Measurements from ENCODE around the gene CTNND1. TPM values are rescaled to one million over a fixed set of nuclear protein-coding genes. Genes with fewer than 3 reads are reported as not detected.

Gene CTNND1
- total RNA-seq, 1 donor from 2014 or later = 268 TPM

- DNase-seq (ENCODE audit: extremely low read depth, low read depth, low spot score) = peak; percentile 12
These were observed 81.3 kb downstream of the CTNND1 start for GRCh38 chr11:57842873-57843272.

GRCh38 chr11:57867966-57868365 is 106.4 kb downstream of the CTNND1 start:
- DNase-seq (ENCODE audit: extremely low read depth, low read depth, low spot score) = no peak

- DNase-seq (ENCODE audit: extremely low read depth, low read depth, low spot score) = no peak
These were observed 106.9 kb downstream of the CTNND1 start for GRCh38 chr11:57868491-57868890.

Other genes starting within 250 kb of the CTNND1 start
- gene SLC43A1, start 246.1 kb upstream of the CTNND1 start, total RNA-seq = 10.5 and 15.9 TPM in 2 replicates
- gene TIMM10, start 231.0 kb upstream of the CTNND1 start, total RNA-seq = 31.9 and 35.0 TPM in 2 replicates
- gene SMTNL1, start 224.2 kb upstream of the CTNND1 start, total RNA-seq = not detected in 2 replicates
- 74.1 and 87.1 TPM in 2 replicates for gene UBE2L6, start 194.1 kb upstream of the CTNND1 start, total RNA-seq
- gene SERPING1, start 164.1 kb upstream of the CTNND1 start, total RNA-seq = 0.53 and 1.5 TPM in 2 replicates
- 0.24 and 0.41 TPM in 2 replicates for gene YPEL4, start 111.9 kb upstream of the CTNND1 start, total RNA-seq
- gene CLP1, start 104.0 kb upstream of the CTNND1 start, total RNA-seq = 13.3 and 18.0 TPM in 2 replicates
- gene ZDHHC5, start 93.7 kb upstream of the CTNND1 start, total RNA-seq = 54.7 and 71.3 TPM in 2 replicates
- gene MED19, start 49.6 kb upstream of the CTNND1 start, total RNA-seq = 33.8 and 43.2 TPM in 2 replicates
- gene TMX2, start 49.2 kb upstream of the CTNND1 start, total RNA-seq = 46.9 and 51.5 TPM in 2 replicates
- gene SELENOH, start 20.3 kb upstream of the CTNND1 start, total RNA-seq = 160 and 174 TPM in 2 replicates
- not detected in 2 replicates for gene BTBD18, start 10.0 kb upstream of the CTNND1 start, total RNA-seq